Measurements from ENCODE around the gene INPP5A. TPM values are rescaled to one million over a fixed set of nuclear protein-coding genes. Genes with fewer than 3 reads are reported as not detected.

The INPP5A gene
- total and polyA plus RNA-seq, 9 of the 15 experiments (the other 6 are each of a cell fraction or from before 2014, with no cell fraction given) = 0.66 to 11.6 (median 7.7) TPM

- no peak for TF ChIP-seq ZNF140 (CRISPR knock-in tag; IDR thresholded peaks at IDR 0.05)
- TF ChIP-seq CXXC5 (CRISPR knock-in tag; IDR thresholded peaks at IDR 0.05) = no peak
- H3K79me2 ChIP-seq (ENCODE audit: control insufficient read depth, insufficient read depth, low read length) = no peaks in the 10 kb centered on the region
- FAIRE-seq = no peak
- ATAC-seq = no peak
- H3K27ac ChIP-seq (ENCODE audit: extremely low read depth, low read depth, low read length) = no peak overlapping the region
- H3K4me2 ChIP-seq (ENCODE audit: insufficient read depth, low read length) = no peak overlapping the region
- no peaks in the 10 kb centered on the region for H3K9me3 ChIP-seq (replicated peaks; ENCODE audit: control insufficient read depth, insufficient read depth, low read depth, low read length)
- H3K9me1 ChIP-seq (ENCODE audit: control insufficient read depth, insufficient read depth, low read length) = no peaks in the 10 kb centered on the region
- H2AFZ ChIP-seq (ENCODE audit: low read depth, low read length) = no peak overlapping the region
- WGBS (ENCODE audit: insufficient coverage, low coverage, missing lambda C conversion rate) = 3% methylated on average over 8 of the region's 9 CpGs
- H3K4me1 ChIP-seq (replicated peaks in 1 of 2; ENCODE audit: control insufficient read depth in 2 of 2, insufficient read depth in 2 of 2, low read length in 2 of 2) = peaks cover 12 to 26% of the 10 kb centered on the region in 2 experiments
- no peaks in the 10 kb centered on the region for H4K20me1 ChIP-seq (replicated peaks; ENCODE audit: control insufficient read depth, insufficient read depth, low read length)
- H3K36me3 ChIP-seq (ENCODE audit: control insufficient read depth, insufficient read depth, low read length) = no peaks in the 10 kb centered on the region
- ChIA-PET CTCF (ENCODE audit: low intra/inter-chr PET ratio) (no interaction called here), POLR2A (no interaction called here)
- intact Hi-C loops (cut with micrococcal nuclease) = no loop called here
- no TSS peak for BruUV-seq (replicated peaks)
- no peak overlapping the region for H3K4me3 ChIP-seq
- no peak for DNase-seq (ENCODE audit: extremely low read depth in 1 of 4, low spot score in 3 of 4)
- in situ Hi-C loops (cut with MboI) = no loop called here
- H3K9ac ChIP-seq (ENCODE audit: insufficient read depth in 1 of 2, low read depth in 2 of 2, low read length in 2 of 2) = no peak overlapping the region
- no peaks in the 10 kb centered on the region for H3K27me3 ChIP-seq (ENCODE audit: control insufficient read depth in 2 of 2, insufficient read depth in 2 of 2, low read length in 2 of 2)
Observed at GRCh38 chr10:132512693-132513345, 24.8 kb upstream of the INPP5A start.

- ChIA-PET CTCF (ENCODE audit: low intra/inter-chr PET ratio) (no interaction called here), POLR2A (no interaction called here)
- DNase-seq (ENCODE audit: extremely low read depth in 1 of 4, low spot score in 3 of 4) (no peak), ATAC-seq (no peak), FAIRE-seq (no peak)
- Histone ChIP-seq H2AFZ (ENCODE audit: low read depth, low read length) (no peak overlapping the region), H3K79me2 (ENCODE audit: control insufficient read depth, insufficient read depth, low read length) (no peaks in the 10 kb centered on the region), H3K36me3 (ENCODE audit: control insufficient read depth, insufficient read depth, low read length) (no peaks in the 10 kb centered on the region), H3K9me3 (replicated peaks; ENCODE audit: control insufficient read depth, insufficient read depth, low read depth, low read length) (no peaks in the 10 kb centered on the region), H3K4me3 (no peak overlapping the region), H3K4me2 (ENCODE audit: insufficient read depth, low read length) (no peak overlapping the region), H3K4me1 (replicated peaks in 1 of 2; ENCODE audit: control insufficient read depth in 2 of 2, insufficient read depth in 2 of 2, low read length in 2 of 2) (peaks cover 25 to 44% of the 10 kb centered on the region in 2 experiments), H3K9me1 (ENCODE audit: control insufficient read depth, insufficient read depth, low read length) (peaks cover 3% of the 10 kb centered on the region), H3K27ac (ENCODE audit: extremely low read depth, low read depth, low read length) (no peak overlapping the region), H3K9ac (ENCODE audit: insufficient read depth in 1 of 2, low read depth in 2 of 2, low read length in 2 of 2) (no peak overlapping the region), H3K27me3 (ENCODE audit: control insufficient read depth in 2 of 2, insufficient read depth in 2 of 2, low read length in 2 of 2) (no peaks in the 10 kb centered on the region), H4K20me1 (replicated peaks; ENCODE audit: control insufficient read depth, insufficient read depth, low read length) (no peaks in the 10 kb centered on the region)
- intact Hi-C loops (cut with micrococcal nuclease) = no loop called here
- in situ Hi-C loops (cut with MboI) = no loop called here
- no TSS peak for BruUV-seq (replicated peaks)
- WGBS (ENCODE audit: insufficient coverage, low coverage, missing lambda C conversion rate) = 58% methylated on average over 12 of the region's 21 CpGs
- no peak for TF ChIP-seq RB1 (IDR thresholded peaks at IDR 0.05; ENCODE audit: low read depth)
- no peak for TF ChIP-seq KLF16 (IDR thresholded peaks at IDR 0.05)
- no peak for TF ChIP-seq ZNF316 (IDR thresholded peaks at IDR 0.05)
- TF ChIP-seq NR1H2 (CRISPR knock-in tag; IDR thresholded peaks at IDR 0.05) = no peak
- no peak for TF ChIP-seq NELFE (IDR thresholded peaks at IDR 0.05; ENCODE audit: insufficient read depth, insufficient read length)
- TF ChIP-seq TCFL5 (CRISPR knock-in tag; conservative IDR thresholded peaks at IDR 0.05) = no peak
- TF ChIP-seq CCAR2 (IDR thresholded peaks at IDR 0.05; ENCODE audit: low read depth, low read length) = no peak
- TF ChIP-seq SPI1 (IDR thresholded peaks at IDR 0.05; ENCODE audit: borderline replicate concordance, low read depth, low read length) = no peak
- TF ChIP-seq ZNF239 (CRISPR knock-in tag; IDR thresholded peaks at IDR 0.05) = no peak
- TF ChIP-seq RCOR1 (IDR thresholded peaks at IDR 0.05; ENCODE audit: borderline replicate concordance in 1 of 2, low read depth in 2 of 2, low read length in 2 of 2) = no peak
- no peak for TF ChIP-seq CREM (IDR thresholded peaks at IDR 0.05; ENCODE audit: low read depth)
Observed at GRCh38 chr10:132514821-132515520, 22.6 kb upstream of the INPP5A start.

Data from K562 (cell line).